Astrocyte of the spinal cord (primary cell): ENCODE data around the gene LRTM2.

Source experiments
- DNase-seq: peaks from one replicate; pipeline ENCODE4 v3.0.0; 2011; ENCODE audit warnings: low read depth, low spot score
- H3K4me3 ChIP-seq: 2 replicates; pipeline ENCODE4 v1.5.1; 2011; ENCODE audit warnings: low read depth, mild to moderate bottlenecking, low read length, moderate library complexity
- CTCF ChIP-seq: IDR thresholded peaks from 2 replicates; pipeline ENCODE4 v1.5.1; 2012; ENCODE audit warnings: low read depth, mild to moderate bottlenecking, low read length, inconsistent platforms
- in situ Hi-C: cut with HindIII; loops from 2 replicates; pipeline ENCODE4 v1.10.0; 2017; ENCODE audit warnings: low sequenced_read_pairs

Gene LRTM2

GRCh38 chr12:1822699-1823098 is 2.3 kb downstream of the LRTM2 start:
- TF ChIP-seq CTCF: no peak
- in situ Hi-C loops: no loop called here
- DNase-seq: no peak
- H3K4me3 ChIP-seq: no peak overlapping the region

- no peak overlapping the region for H3K4me3 ChIP-seq
- DNase-seq: no peak
- in situ Hi-C loops: no loop called here
- TF ChIP-seq CTCF: no peak
Observed at GRCh38 chr12:1823237-1823636, 2.9 kb downstream of the LRTM2 start.

GRCh38 chr12:1825382-1826102 is 5.2 kb downstream of the LRTM2 start:
- H3K4me3 ChIP-seq: no peak overlapping the region
- TF ChIP-seq CTCF: no peak
- DNase-seq: no peak
- in situ Hi-C loops: no loop called here

- TF ChIP-seq CTCF: no peak
- in situ Hi-C loops: no loop called here
- no peak overlapping the region for H3K4me3 ChIP-seq
- DNase-seq: no peak
Observed at GRCh38 chr12:1826401-1826800, 6.0 kb downstream of the LRTM2 start.

- no peak for DNase-seq
- H3K4me3 ChIP-seq: no peak overlapping the region
- in situ Hi-C loops: no loop called here
- no peak for TF ChIP-seq CTCF
Observed at GRCh38 chr12:1826867-1827705, 6.7 kb downstream of the LRTM2 start.

GRCh38 chr12:1827826-1828805 is 7.8 kb downstream of the LRTM2 start:
- in situ Hi-C loops: no loop called here
- no peak for DNase-seq
- no peak overlapping the region for H3K4me3 ChIP-seq
- TF ChIP-seq CTCF: no peak
